IMR-90 (cell line): Measurements from ENCODE around the gene PNCK. TPM values are rescaled to one million over a fixed set of nuclear protein-coding genes. Genes with fewer than 3 reads are reported as not detected.
A peak's percentile ranks its signal among the peaks of the same experiment; 100 is the strongest.

Experiments used
- ATAC-seq: fragments of 200-7000 bp; cut with Tn5 transposase; 2 replicates; pipeline ENCODE4 v1.9.1; 2020; ENCODE audit warnings: low read depth, mild to moderate bottlenecking, moderate library complexity
- BruUV-seq: library from RNA; stranded (reverse); fragments of 400-500 nt; replicated peaks from 2 replicates; lab custom pipeline; 2021; lab: Mats Ljungman, UMichigan
- CTCF ChIA-PET: fragments of 300-600 bp; formaldehyde crosslinking; extraction: SDS; loops from one replicate; lab custom pipeline; 2021; ENCODE audit warnings: antibody characterized with exemption; lab: Yijun Ruan, JAX
- POLR2A ChIA-PET: fragments of 300-600 bp; sonication (Branson Sonifier 250); formaldehyde crosslinking; loops from one replicate; lab custom pipeline; 2022; ENCODE audit warnings: antibody characterized with exemption; ENCODE audit not compliant: unreplicated experiment; lab: Charles Lee
- DNase-seq: peaks from one replicate; pipeline ENCODE4 v3.0.0; 2013
- H2AFZ ChIP-seq: replicated peaks from 2 replicates; pipeline ENCODE3; 2013; ENCODE audit warnings: low read length, mild to moderate bottlenecking; ENCODE audit not compliant: poor library complexity
- H2AK5ac ChIP-seq: 2 replicates; pipeline ENCODE4 v1.6.1; 2013; ENCODE audit warnings: low read depth, low read length, inconsistent platforms
- H2AK9ac ChIP-seq: replicated peaks from 2 replicates; pipeline ENCODE3; 2013; ENCODE audit warnings: mild to moderate bottlenecking, low read depth, low read length, moderate library complexity; ENCODE audit not compliant: poor library complexity
- H2BK120ac ChIP-seq: 2 replicates; pipeline ENCODE4 v1.6.1; 2013; ENCODE audit warnings: low read depth, low read length, inconsistent platforms
- H2BK15ac ChIP-seq: 3 replicates; pipeline ENCODE4 v1.6.1; 2013; ENCODE audit warnings: low read depth, low read length, inconsistent platforms
- H2BK20ac ChIP-seq: 2 replicates; pipeline ENCODE4 v1.6.1; 2013; ENCODE audit warnings: low read depth, mild to moderate bottlenecking, inconsistent platforms, low read length, moderate library complexity
- H2BK5ac ChIP-seq: 2 replicates; pipeline ENCODE4 v1.6.1; 2013; ENCODE audit warnings: mild to moderate bottlenecking, low read depth, low read length, inconsistent platforms; ENCODE audit not compliant: poor library complexity, severe bottlenecking
- H3K14ac ChIP-seq: replicated peaks from 2 replicates; pipeline ENCODE4 v1.6.1; 2013; ENCODE audit warnings: low read depth, low read length, inconsistent platforms
- H3K18ac ChIP-seq: 2 replicates; pipeline ENCODE4 v1.6.1; 2013; ENCODE audit warnings: low read depth, low read length, control low read depth
- H3K23ac ChIP-seq: 2 replicates; pipeline ENCODE4 v1.6.1; 2013; ENCODE audit warnings: low read depth, low read length, inconsistent platforms
- H3K27ac ChIP-seq: 2 replicates; pipeline ENCODE4 v1.5.1; 2013; ENCODE audit warnings: mild to moderate bottlenecking, control low read depth, low read length; ENCODE audit not compliant: insufficient read depth
- H3K27me3 ChIP-seq: 2 replicates; pipeline ENCODE4 v1.6.1; 2013; ENCODE audit warnings: low read length; ENCODE audit not compliant: control insufficient read depth, insufficient read depth
- H3K36me3 ChIP-seq: 2 replicates; pipeline ENCODE4 v1.6.1; 2013; ENCODE audit warnings: low read length, mixed read lengths; ENCODE audit not compliant: control insufficient read depth, insufficient read depth
- H3K4ac ChIP-seq: 2 replicates; pipeline ENCODE4 v1.6.1; 2013; ENCODE audit warnings: low read depth, low read length, inconsistent platforms
- H3K4me1 ChIP-seq: 2 replicates; pipeline ENCODE4 v1.6.1; 2013; ENCODE audit warnings: low read length, mixed read lengths; ENCODE audit not compliant: control insufficient read depth, insufficient read depth
- H3K4me2 ChIP-seq: 2 replicates; pipeline ENCODE4 v1.6.1; 2013; ENCODE audit warnings: low read depth, mild to moderate bottlenecking, control low read depth, low read length, moderate library complexity
- H3K4me3 ChIP-seq: 2 replicates; pipeline ENCODE4 v1.5.1; 2013; ENCODE audit warnings: low read depth, mild to moderate bottlenecking, control low read depth, low read length, moderate library complexity; ENCODE audit not compliant: insufficient read depth
- H3K56ac ChIP-seq: 2 replicates; pipeline ENCODE4 v1.6.1; 2013; ENCODE audit warnings: low read length, inconsistent platforms; ENCODE audit not compliant: insufficient read depth; ENCODE audit errors: extremely low read depth
- H3K79me1 ChIP-seq, 2 experiments: 2 replicates each; pipeline ENCODE4 v1.6.1; 2013; ENCODE audit warnings: low read length in 2 of 2, inconsistent platforms in 1 of 2, low read depth in 1 of 2
- H3K9ac ChIP-seq: 2 replicates; pipeline ENCODE4 v1.6.1; 2013; ENCODE audit warnings: low read depth, low read length, control low read depth
- H3K9me1 ChIP-seq: 2 replicates; pipeline ENCODE4 v1.6.1; 2013; ENCODE audit warnings: low read length, inconsistent platforms; ENCODE audit not compliant: insufficient read depth
- H3K9me3 ChIP-seq: 2 replicates; pipeline ENCODE4 v1.6.1; 2013; ENCODE audit warnings: low read length; ENCODE audit not compliant: control insufficient read depth, insufficient read depth
- H4K20me1 ChIP-seq: 2 replicates; pipeline ENCODE4 v1.6.1; 2013; ENCODE audit warnings: low read length, inconsistent platforms; ENCODE audit not compliant: insufficient read depth
- H4K5ac ChIP-seq: 2 replicates; pipeline ENCODE4 v1.6.1; 2013; ENCODE audit warnings: mild to moderate bottlenecking, low read depth, low read length, control low read depth
- H4K8ac ChIP-seq, 2 experiments: 2 replicates each; pipeline ENCODE4 v1.6.1; 2013; ENCODE audit warnings: low read depth in 2 of 2, low read length in 2 of 2, control low read depth in 1 of 2, inconsistent platforms in 1 of 2
- H4K91ac ChIP-seq: 2 replicates; pipeline ENCODE4 v1.6.1; 2013; ENCODE audit warnings: low read depth, low read length, inconsistent platforms; ENCODE audit not compliant: insufficient read depth
- CEBPB ChIP-seq: IDR thresholded peaks from 2 replicates; pipeline ENCODE4 v1.6.1; 2012; ENCODE audit warnings: low read depth, low read length, improper control_type of control experiment
- RAD21 ChIP-seq: IDR thresholded peaks from 2 replicates; pipeline ENCODE4 v1.6.1; 2012; ENCODE audit warnings: low read length, improper control_type of control experiment
- SMC3 ChIP-seq: fragments of 150-350 bp; IDR thresholded peaks from 2 replicates; pipeline ENCODE4 v1.6.1; 2016; ENCODE audit warnings: low read depth, mild to moderate bottlenecking, antibody characterized with exemption, low read length, moderate library complexity
- USF2 ChIP-seq: fragments of 150-350 bp; IDR thresholded peaks from 2 replicates; pipeline ENCODE4 v1.6.1; 2017; ENCODE audit warnings: mild to moderate bottlenecking, antibody characterized with exemption, low read length, low read depth
- WGBS, 2 experiments: methylation state at CpG; one replicate each; pipeline versions ENCODE4 v1.1.5 to v1.1.7; 2013; ENCODE audit warnings: missing lambda C conversion rate in 2 of 2; ENCODE audit not compliant: insufficient read length in 1 of 2; ENCODE audit errors: extremely low coverage in 2 of 2; 5-methylcytosine and 5-hydroxymethylcytosine counted together
- dilution Hi-C: fragments of 300-500 bp; cut with HindIII; formaldehyde crosslinking; loops from one replicate; pipeline ENCODE4 v1.14.3; 2018; ENCODE audit warnings: low sequenced_read_pairs; ENCODE audit not compliant: unreplicated experiment
- in situ Hi-C: fragments of 300-500 bp; cut with MboI; formaldehyde crosslinking; loops from 3 replicates; pipeline ENCODE4 v1.14.3; 2019; ENCODE audit warnings: low sequenced_read_pairs, inconsistent platforms, mixed read lengths
- intact Hi-C: fragments of 100-400 bp; cut with micrococcal nuclease; formaldehyde crosslinking; loops from 2 replicates; pipeline ENCODE4 v1.10.0; 2022
- polyA plus RNA-seq, 3 experiments: library from polyadenylated mRNA; depleted of rRNA; stranded (reverse); fragments of >200 nt; gene quantifications; 2 replicates each; pipeline ENCODE4 v1.2.3, GENCODE V29; 2012; ENCODE audit warnings: low replicate concordance in 1 of 3
- total RNA-seq: library from RNA; depleted of rRNA; stranded (reverse); fragments of >200 nt; gene quantifications from 2 replicates; pipeline ENCODE4 v1.2.3, GENCODE V29; 2012
- TF ChIP-seq, protein P1 (sequence below): conservative IDR thresholded peaks from 2 replicates; pipeline ENCODE4 v1.5.1; 2012; ENCODE audit warnings: mild to moderate bottlenecking, low read depth, low read length, improper control_type of control experiment

The PNCK gene
- total and polyA plus RNA-seq, 2 of the 4 experiments (the other 2 are of a cell fraction): 0.18 to 0.22 TPM

DNA sequence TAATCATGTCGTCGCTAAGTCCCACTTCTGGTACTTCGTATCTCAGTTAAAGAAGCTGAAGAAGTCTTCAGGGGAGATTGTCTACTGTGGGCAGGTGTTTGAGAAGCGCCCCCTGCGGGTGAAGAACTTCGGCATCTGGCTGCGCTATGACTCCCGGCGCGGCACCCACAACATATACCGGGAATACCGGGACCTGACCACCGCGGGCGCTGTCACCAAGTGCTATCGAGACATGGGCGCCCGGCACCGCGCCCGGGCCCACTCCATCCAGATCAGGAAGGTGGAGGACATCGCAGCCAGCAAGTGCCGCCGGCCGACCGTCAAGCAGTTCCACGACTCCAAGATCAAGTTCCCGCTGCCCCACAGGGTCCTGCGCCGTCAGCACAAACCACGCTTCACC lies 11.3 kb downstream of the PNCK start:
- CTCF ChIA-PET: interaction anchor here (0.6 to 1.0 kb wide), 2 partner anchors 58 to 108 kb away, joined by 4 to 8 read pairs; no protein-coding TSS in a partner anchor
- dilution Hi-C loops: no loop called here
- POLR2A ChIA-PET: no interaction called here

More for the DNA sequence above, 11.3 kb downstream of the PNCK start:
- H2BK120ac ChIP-seq: no peak overlapping the region
- no peak overlapping the region for H3K4me3 ChIP-seq
- no peak overlapping the region for H2BK15ac ChIP-seq
- H4K5ac ChIP-seq: no peak overlapping the region
- no peak overlapping the region for H3K27ac ChIP-seq
- no peak overlapping the region for H3K9ac ChIP-seq
- no peak for ATAC-seq
- H2BK20ac ChIP-seq: no peak overlapping the region
- H3K4me2 ChIP-seq: no peak overlapping the region
- no peaks in the 10 kb centered on the region for H4K20me1 ChIP-seq
- H2BK5ac ChIP-seq: no peak overlapping the region
- no peak overlapping the region for H3K56ac ChIP-seq
- H3K9me3 ChIP-seq: peaks cover 2% of the 10 kb centered on the region
- in situ Hi-C loops: loop anchor here (25.0 kb wide), 1 partner anchor 700 kb away; no protein-coding TSS in a partner anchor
- no peak overlapping the region for H3K18ac ChIP-seq
- no peaks in the 10 kb centered on the region for H3K4me1 ChIP-seq
- H3K9me1 ChIP-seq: no peaks in the 10 kb centered on the region
- 28% methylated on average over 11 of the region's 31 CpGs; no CpG with 5 or more reads in 1 of the 2 experiments for WGBS, 2 experiments
- no peak overlapping the region for H4K8ac ChIP-seq
- no peaks in the 10 kb centered on the region for H3K36me3 ChIP-seq
- peak; percentile 15 for DNase-seq
- H3K4ac ChIP-seq: no peak overlapping the region
- BruUV-seq: no TSS peak
- H3K27me3 ChIP-seq: peaks cover 16% of the 10 kb centered on the region
- H2AFZ ChIP-seq: peak overlapping the region; percentile 63
- no peak overlapping the region for H4K91ac ChIP-seq
- H3K23ac ChIP-seq: no peak overlapping the region
- no peak overlapping the region for H2AK5ac ChIP-seq
- no peaks in the 10 kb centered on the region for H3K79me1 ChIP-seq
- H3K14ac ChIP-seq: no peak overlapping the region
- TF ChIP-seq, protein P1, sequence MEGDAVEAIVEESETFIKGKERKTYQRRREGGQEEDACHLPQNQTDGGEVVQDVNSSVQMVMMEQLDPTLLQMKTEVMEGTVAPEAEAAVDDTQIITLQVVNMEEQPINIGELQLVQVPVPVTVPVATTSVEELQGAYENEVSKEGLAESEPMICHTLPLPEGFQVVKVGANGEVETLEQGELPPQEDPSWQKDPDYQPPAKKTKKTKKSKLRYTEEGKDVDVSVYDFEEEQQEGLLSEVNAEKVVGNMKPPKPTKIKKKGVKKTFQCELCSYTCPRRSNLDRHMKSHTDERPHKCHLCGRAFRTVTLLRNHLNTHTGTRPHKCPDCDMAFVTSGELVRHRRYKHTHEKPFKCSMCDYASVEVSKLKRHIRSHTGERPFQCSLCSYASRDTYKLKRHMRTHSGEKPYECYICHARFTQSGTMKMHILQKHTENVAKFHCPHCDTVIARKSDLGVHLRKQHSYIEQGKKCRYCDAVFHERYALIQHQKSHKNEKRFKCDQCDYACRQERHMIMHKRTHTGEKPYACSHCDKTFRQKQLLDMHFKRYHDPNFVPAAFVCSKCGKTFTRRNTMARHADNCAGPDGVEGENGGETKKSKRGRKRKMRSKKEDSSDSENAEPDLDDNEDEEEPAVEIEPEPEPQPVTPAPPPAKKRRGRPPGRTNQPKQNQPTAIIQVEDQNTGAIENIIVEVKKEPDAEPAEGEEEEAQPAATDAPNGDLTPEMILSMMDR: peak; percentile 35
- TF ChIP-seq SMC3: peak; percentile 50; the same call in 1 of the 2 replicates
- no peak for TF ChIP-seq USF2
- peak; percentile 18; the same call in 1 of the 2 replicates for TF ChIP-seq RAD21
- TF ChIP-seq CEBPB: no peak
- intact Hi-C loops: no loop called here
- no peak overlapping the region for H2AK9ac ChIP-seq
